WTC11 (cell line): ENCODE data around the gene TNNI2. TPM values are rescaled to one million over a fixed set of nuclear protein-coding genes. Genes with fewer than 3 reads are reported as not detected.

Experiments
- ATAC-seq: fragments of 200-7000 bp; cut with Tn5 transposase; 2 replicates; pipeline ENCODE4 v1.10.0; 2021; ENCODE audit warnings: mild to moderate bottlenecking, moderate library complexity
- CTCF ChIA-PET: fragments of 300-600 bp; sonication (Branson Sonifier 250); formaldehyde crosslinking; loops from one replicate; lab custom pipeline; 2021; ENCODE audit warnings: antibody characterized with exemption; lab: Charles Lee
- POLR2A ChIA-PET: fragments of 350-600 bp; sonication (Branson Sonifier 250); formaldehyde crosslinking; loops from one replicate; lab custom pipeline; 2021; ENCODE audit warnings: antibody characterized with exemption; lab: Charles Lee
- DNase-seq: peaks from one replicate; pipeline ENCODE4 v3.0.0; 2021; ENCODE audit warnings: low spot score
- H3K27ac Mint-ChIP-seq: 2 replicates; pipeline ENCODE4 v1.8.0; 2021; ENCODE audit warnings: mixed read lengths
- H3K27me3 Mint-ChIP-seq: 2 replicates; pipeline ENCODE4 v1.8.0; 2021; ENCODE audit warnings: low read depth, mild to moderate bottlenecking, moderate library complexity, mixed read lengths
- H3K36me3 Mint-ChIP-seq: 2 replicates; pipeline ENCODE4 v1.8.0; 2021; ENCODE audit warnings: mixed read lengths
- H3K4me1 Mint-ChIP-seq: 2 replicates; pipeline ENCODE4 v1.8.0; 2022; ENCODE audit warnings: mixed read lengths
- H3K4me3 Mint-ChIP-seq: 2 replicates; pipeline ENCODE4 v1.8.0; 2021; ENCODE audit warnings: mild to moderate bottlenecking, moderate library complexity, mixed read lengths
- H3K9me3 Mint-ChIP-seq: 2 replicates; pipeline ENCODE4 v1.8.0; 2021; ENCODE audit warnings: mixed read lengths
- ARID4B ChIP-seq: sonication (generic); formaldehyde crosslinking; IDR thresholded peaks from 2 replicates; pipeline ENCODE4 v1.8.0; 2023; ENCODE audit warnings: missing genetic modification reagents, mild to moderate bottlenecking, borderline replicate concordance
- CBFB ChIP-seq: sonication (generic); formaldehyde crosslinking; IDR thresholded peaks from 2 replicates; pipeline ENCODE4 v1.8.1; 2022; ENCODE audit warnings: mild to moderate bottlenecking, low read depth, missing genetic modification reagents
- CDX4 ChIP-seq: fragments of 250-450 bp; sonication (Bioruptor Pico); IDR thresholded peaks from 2 replicates; pipeline ENCODE4 v1.9.0; 2021; ENCODE audit warnings: moderate library complexity, mild to moderate bottlenecking, inconsistent platforms, borderline replicate concordance
- ELF4 ChIP-seq: sonication (generic); formaldehyde crosslinking; IDR thresholded peaks from 2 replicates; pipeline ENCODE4 v1.8.1; 2022; ENCODE audit warnings: low read depth, mild to moderate bottlenecking, moderate library complexity, missing genetic modification reagents
- ESRRA ChIP-seq: sonication (generic); formaldehyde crosslinking; IDR thresholded peaks from 2 replicates; pipeline ENCODE4 v1.8.1; 2022; ENCODE audit warnings: mild to moderate bottlenecking, missing genetic modification reagents, borderline replicate concordance
- JUN ChIP-seq: sonication (generic); formaldehyde crosslinking; IDR thresholded peaks from 2 replicates; pipeline ENCODE4 v1.8.0; 2023; ENCODE audit warnings: mild to moderate bottlenecking, missing genetic modification reagents
- KAT7 ChIP-seq: sonication (generic); formaldehyde crosslinking; IDR thresholded peaks from 2 replicates; pipeline ENCODE4 v1.8.1; 2023; ENCODE audit warnings: missing genetic modification reagents, mild to moderate bottlenecking, borderline replicate concordance
- NFE2L1 ChIP-seq: sonication (generic); formaldehyde crosslinking; IDR thresholded peaks from 2 replicates; pipeline ENCODE4 v1.8.1; 2023; ENCODE audit warnings: missing genetic modification reagents
- NFYB ChIP-seq: sonication (generic); formaldehyde crosslinking; conservative IDR thresholded peaks from 2 replicates; pipeline ENCODE4 v1.8.0; 2022; ENCODE audit warnings: low read depth, missing genetic modification reagents
- NR3C1 ChIP-seq: sonication (generic); formaldehyde crosslinking; conservative IDR thresholded peaks from 2 replicates; pipeline ENCODE4 v1.8.1; 2023; ENCODE audit warnings: low read depth, mild to moderate bottlenecking, missing genetic modification reagents
- PRRX2 ChIP-seq: fragments of 250-450 bp; sonication (Bioruptor Pico); IDR thresholded peaks from 2 replicates; pipeline ENCODE4 v1.8.0; 2021; ENCODE audit warnings: mild to moderate bottlenecking
- RORB ChIP-seq: fragments of 250-450 bp; sonication (Bioruptor Pico); IDR thresholded peaks from 2 replicates; pipeline ENCODE4 v1.9.0; 2021; ENCODE audit warnings: mild to moderate bottlenecking
- SOX15 ChIP-seq: fragments of 250-450 bp; sonication (Bioruptor Pico); IDR thresholded peaks from 2 replicates; pipeline ENCODE4 v1.9.0; 2021; ENCODE audit warnings: mild to moderate bottlenecking
- STAT6 ChIP-seq: sonication (generic); formaldehyde crosslinking; conservative IDR thresholded peaks from 2 replicates; pipeline ENCODE4 v1.8.1; 2023; ENCODE audit warnings: mild to moderate bottlenecking, low read depth, missing genetic modification reagents, moderate library complexity
- TEAD4 ChIP-seq: sonication (generic); formaldehyde crosslinking; IDR thresholded peaks from 2 replicates; pipeline ENCODE4 v1.8.0; 2022; ENCODE audit warnings: mild to moderate bottlenecking, missing genetic modification reagents
- ZNF317 ChIP-seq: sonication (generic); formaldehyde crosslinking; IDR thresholded peaks from 2 replicates; pipeline ENCODE4 v1.8.1; 2023; ENCODE audit warnings: low read depth, mild to moderate bottlenecking, moderate library complexity, missing genetic modification reagents, borderline replicate concordance
- ZNF396 ChIP-seq: fragments of 250-450 bp; sonication (Bioruptor Pico); IDR thresholded peaks from 2 replicates; pipeline ENCODE4 v1.8.0; 2021; ENCODE audit warnings: mild to moderate bottlenecking, moderate library complexity, borderline replicate concordance
- ZNF512 ChIP-seq: sonication (generic); formaldehyde crosslinking; IDR thresholded peaks from 2 replicates; pipeline ENCODE4 v1.8.1; 2022; ENCODE audit warnings: missing genetic modification reagents, borderline replicate concordance
- ZNF671 ChIP-seq: fragments of 250-450 bp; sonication (Bioruptor Pico); IDR thresholded peaks from 2 replicates; pipeline ENCODE4 v1.8.0; 2021; ENCODE audit warnings: mild to moderate bottlenecking
- total RNA-seq: library from RNA; stranded (reverse); gene quantifications from 3 replicates; pipeline ENCODE4 v1.2.3, GENCODE V29; 2021
- TF ChIP-seq, protein P1 (sequence below): sonication (generic); formaldehyde crosslinking; IDR thresholded peaks from 2 replicates; pipeline ENCODE4 v1.8.1; 2023; ENCODE audit warnings: mild to moderate bottlenecking, missing genetic modification reagents

Gene TNNI2
- total RNA-seq, 1 experiment from 2014 or later, result not detected

DNA sequence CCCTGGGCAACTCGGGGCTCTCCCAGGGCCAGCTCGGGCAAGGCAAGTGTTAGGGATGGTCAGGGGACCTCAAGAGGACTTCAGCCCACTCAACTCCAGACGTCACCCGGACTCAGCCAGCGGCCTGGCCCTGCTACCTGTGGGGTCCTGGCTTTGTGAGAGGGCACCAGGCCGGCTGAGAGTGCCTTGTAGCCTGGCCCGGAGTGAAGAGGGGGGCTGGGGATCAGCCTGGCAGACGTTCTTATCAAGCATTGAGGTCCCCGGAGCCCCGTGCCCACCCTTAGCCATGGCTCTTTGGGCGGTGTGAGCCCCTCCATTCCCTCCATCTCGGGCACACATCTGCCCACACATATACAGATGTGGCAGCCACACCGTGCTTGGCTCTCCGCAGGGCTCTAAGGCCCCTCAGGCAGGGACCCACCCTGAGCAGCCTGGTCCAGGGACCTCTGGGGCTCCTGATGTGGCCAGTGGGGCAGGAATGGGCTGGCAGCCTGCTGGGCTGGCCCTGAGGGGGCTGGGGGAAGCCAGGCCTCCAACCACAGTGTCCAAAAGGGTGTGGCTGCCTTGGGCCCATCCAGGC, 29.4 kb downstream of the TNNI2 start:
- no peak overlapping the region for H3K4me3 Mint-ChIP-seq
- H3K4me1 Mint-ChIP-seq, result no peaks in the 10 kb centered on the region; the same call in none of the 2 replicates
- ChIA-PET POLR2A (no interaction called here), CTCF (interaction anchor here (1.2 to 3.0 kb wide), 3 partner anchors 9 to 283 kb away, joined by 4 to 17 read pairs (median 14); no protein-coding TSS in a partner anchor)
- DNase-seq, result no peak
- H3K27me3 Mint-ChIP-seq, result no peaks in the 10 kb centered on the region
- H3K36me3 Mint-ChIP-seq, result no peaks in the 10 kb centered on the region
- no peak overlapping the region for H3K27ac Mint-ChIP-seq
- TF ChIP-seq ARID4B (CRISPR knock-in tag) (no peak), TEAD4 (CRISPR knock-in tag) (no peak), CDX4 (no peak), ELF4 (CRISPR knock-in tag) (no peak), ESRRA (CRISPR knock-in tag) (no peak), SOX15 (CRISPR knock-in tag) (no peak), RORB (CRISPR knock-in tag) (no peak), PRRX2 (CRISPR knock-in tag) (no peak), NR3C1 (CRISPR knock-in tag) (no peak), NFE2L1 (CRISPR knock-in tag) (no peak), STAT6 (CRISPR knock-in tag) (no peak), ZNF317 (no peak), JUN (no peak), ZNF671 (CRISPR knock-in tag) (no peak), CBFB (CRISPR knock-in tag) (no peak), ZNF512 (no peak), KAT7 (no peak), NFYB (CRISPR knock-in tag) (no peak), ZNF396 (CRISPR knock-in tag) (no peak)
- TF ChIP-seq, protein P1, sequence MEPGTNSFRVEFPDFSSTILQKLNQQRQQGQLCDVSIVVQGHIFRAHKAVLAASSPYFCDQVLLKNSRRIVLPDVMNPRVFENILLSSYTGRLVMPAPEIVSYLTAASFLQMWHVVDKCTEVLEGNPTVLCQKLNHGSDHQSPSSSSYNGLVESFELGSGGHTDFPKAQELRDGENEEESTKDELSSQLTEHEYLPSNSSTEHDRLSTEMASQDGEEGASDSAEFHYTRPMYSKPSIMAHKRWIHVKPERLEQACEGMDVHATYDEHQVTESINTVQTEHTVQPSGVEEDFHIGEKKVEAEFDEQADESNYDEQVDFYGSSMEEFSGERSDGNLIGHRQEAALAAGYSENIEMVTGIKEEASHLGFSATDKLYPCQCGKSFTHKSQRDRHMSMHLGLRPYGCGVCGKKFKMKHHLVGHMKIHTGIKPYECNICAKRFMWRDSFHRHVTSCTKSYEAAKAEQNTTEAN (CRISPR knock-in tag), result no peak
- ATAC-seq, result no peak
- no peaks in the 10 kb centered on the region for H3K9me3 Mint-ChIP-seq
